ENCODE measurements around the gene SELENOV. TPM values are rescaled to one million over a fixed set of nuclear protein-coding genes. Genes with fewer than 3 reads are reported as not detected.

Gene SELENOV
- total RNA-seq, 6 donors from 2014 or later = not detected

- Histone ChIP-seq H3K36me3 (peaks cover 65 to 98% (median 96%) of the 10 kb centered on the region in 4 donors), H3K27ac (no peak overlapping the region), H3K9me3 (no peaks in the 10 kb centered on the region), H3K4me3 (no peak overlapping the region), H3K4me1 (no peaks in the 10 kb centered on the region), H3K27me3 (no peaks in the 10 kb centered on the region)
- ATAC-seq (ENCODE audit: low FRiP score in 2 of 2) (no peak), DNase-seq (no peak)
- TF ChIP-seq CTCF (IDR thresholded peaks at IDR 0.05) (no peak), POLR2AphosphoS5 (IDR thresholded peaks at IDR 0.05) (no peak), EP300 (IDR thresholded peaks at IDR 0.05) (no peak), POLR2A (IDR thresholded peaks at IDR 0.05) (no peak)
- WGBS, 2 donors = 89 to 93% methylated on average over 5 to 7 of the region's 7 CpGs
Measured at GRCh38 chr19:39470724-39471339, 44.1 kb upstream of the SELENOV start.

GRCh38 chr19:39471756-39472536 is 43.0 kb upstream of the SELENOV start:
- Histone ChIP-seq H3K27me3 (no peaks in the 10 kb centered on the region), H3K27ac (no peak overlapping the region), H3K4me1 (no peaks in the 10 kb centered on the region), H3K36me3 (peaks cover 65 to 98% (median 92%) of the 10 kb centered on the region in 4 donors), H3K9me3 (no peaks in the 10 kb centered on the region), H3K4me3 (no peak overlapping the region)
- no peak for DNase-seq
- no peak for TF ChIP-seq EP300 (IDR thresholded peaks at IDR 0.05)
- no peak for TF ChIP-seq POLR2A (IDR thresholded peaks at IDR 0.05)
- no peak for TF ChIP-seq POLR2AphosphoS5 (IDR thresholded peaks at IDR 0.05)
- no peak for TF ChIP-seq CTCF (IDR thresholded peaks at IDR 0.05)
- 83 to 85% methylated on average over 4 to 8 of the region's 8 CpGs for WGBS, 2 donors
- ATAC-seq (ENCODE audit: low FRiP score in 2 of 2) = no peak

- no peak overlapping the region for H3K4me3 ChIP-seq
- H3K27me3 ChIP-seq = no peaks in the 10 kb centered on the region
- ATAC-seq (ENCODE audit: low FRiP score in 2 of 2) (peak; percentile 4 to 5), DNase-seq (no peak)
- 88 to 90% methylated on average over 18 to 23 of the region's 32 CpGs for WGBS, 2 donors
- TF ChIP-seq CTCF (IDR thresholded peaks at IDR 0.05) (no peak), EP300 (IDR thresholded peaks at IDR 0.05) (no peak), POLR2A (IDR thresholded peaks at IDR 0.05) (no peak), POLR2AphosphoS5 (IDR thresholded peaks at IDR 0.05) (no peak)
- peaks cover 60 to 89% (median 82%) of the 10 kb centered on the region in 4 donors for H3K36me3 ChIP-seq
- H3K27ac ChIP-seq = no peak overlapping the region
- H3K9me3 ChIP-seq = no peaks in the 10 kb centered on the region
- no peaks in the 10 kb centered on the region for H3K4me1 ChIP-seq
Measured at GRCh38 chr19:39472746-39473442, 42.0 kb upstream of the SELENOV start.

GRCh38 chr19:39473443-39473960 is 41.4 kb upstream of the SELENOV start:
- Histone ChIP-seq H3K27ac (no peak overlapping the region), H3K4me3 (no peak overlapping the region), H3K4me1 (no peaks in the 10 kb centered on the region), H3K36me3 (peaks cover 57 to 83% (median 76%) of the 10 kb centered on the region in 4 donors), H3K9me3 (no peaks in the 10 kb centered on the region), H3K27me3 (no peaks in the 10 kb centered on the region)
- ATAC-seq (ENCODE audit: low FRiP score in 2 of 2) = no peak
- no peak for DNase-seq
- WGBS, 2 donors = 92 to 100% methylated on average over 2 to 11 of the region's 11 CpGs
- TF ChIP-seq POLR2A (IDR thresholded peaks at IDR 0.05) (no peak), EP300 (IDR thresholded peaks at IDR 0.05) (no peak), CTCF (IDR thresholded peaks at IDR 0.05) (no peak), POLR2AphosphoS5 (IDR thresholded peaks at IDR 0.05) (no peak)
